Measurements from ENCODE around the gene JAZF1. TPM values are rescaled to one million over a fixed set of nuclear protein-coding genes. Genes with fewer than 3 reads are reported as not detected.

Gene JAZF1
- total and polyA plus RNA-seq, 9 of the 15 experiments (the other 6 are each of a cell fraction or from before 2014, with no cell fraction given): 0.04 to 0.64 (median 0.11) TPM; not detected in 3

- no peak for TF ChIP-seq FOXA1 (IDR thresholded peaks at IDR 0.05; ENCODE audit: borderline replicate concordance)
These were observed 155.7 kb downstream of the JAZF1 start (continued) for GRCh38 chr7:28024786-28025334.

GRCh38 chr7:28020302-28020940 is 160.2 kb downstream of the JAZF1 start:
- in situ Hi-C loops (cut with MboI) (no loop called here), intact Hi-C loops (cut with micrococcal nuclease) (loop anchor here (1.0 to 10.0 kb wide), 4 partner anchors 98 to 824 kb away; no protein-coding TSS in a partner anchor)
- WGBS (ENCODE audit: insufficient coverage, low coverage, missing lambda C conversion rate): under 1% methylated on average over 12 of the region's 12 CpGs
- no peaks in the 10 kb centered on the region for H4K20me1 ChIP-seq (replicated peaks; ENCODE audit: control insufficient read depth, insufficient read depth, low read length)
- CTCF ChIA-PET (ENCODE audit: low intra/inter-chr PET ratio): interaction anchor here (0.6 to 1.2 kb wide), 6 partner anchors 86 to 826 kb away, joined by 3 to 9 read pairs (median 4); no protein-coding TSS in a partner anchor
- no peaks in the 10 kb centered on the region for H3K79me2 ChIP-seq (ENCODE audit: control insufficient read depth, insufficient read depth, low read length)
- ATAC-seq: peak; percentile 97
- H3K9ac ChIP-seq (ENCODE audit: insufficient read depth in 1 of 2, low read depth in 2 of 2, low read length in 2 of 2): no peak overlapping the region
- BruUV-seq (replicated peaks): no TSS peak
- H3K27ac ChIP-seq (ENCODE audit: extremely low read depth, low read depth, low read length): no peak overlapping the region
- H3K27me3 ChIP-seq (ENCODE audit: control insufficient read depth in 2 of 2, insufficient read depth in 2 of 2, low read length in 2 of 2): peaks cover 18 to 30% of the 10 kb centered on the region in 2 experiments; a peak in 4 of 5 replicates
- H3K9me3 ChIP-seq (replicated peaks; ENCODE audit: control insufficient read depth, insufficient read depth, low read depth, low read length): no peaks in the 10 kb centered on the region
- H2AFZ ChIP-seq (ENCODE audit: low read depth, low read length): peak overlapping the region; percentile 37; the same call in 1 of the 2 replicates
- H3K36me3 ChIP-seq (ENCODE audit: control insufficient read depth, insufficient read depth, low read length): no peaks in the 10 kb centered on the region
- no peaks in the 10 kb centered on the region for H3K4me1 ChIP-seq (replicated peaks in 1 of 2; ENCODE audit: control insufficient read depth in 2 of 2, insufficient read depth in 2 of 2, low read length in 2 of 2)
- peak; percentile 98 for FAIRE-seq
- POLR2A ChIA-PET: interaction anchor here (1.0 kb wide), 1 partner anchor 212 kb away, joined by 3 read pairs; no protein-coding TSS in a partner anchor
- H3K4me3 ChIP-seq: no peak overlapping the region
- DNase-seq (ENCODE audit: extremely low read depth in 1 of 4, low spot score in 3 of 4): peak; percentile 75 to 78 (median 77)
- no peak overlapping the region for H3K4me2 ChIP-seq (ENCODE audit: insufficient read depth, low read length)
- H3K9me1 ChIP-seq (ENCODE audit: control insufficient read depth, insufficient read depth, low read length): no peaks in the 10 kb centered on the region
- TF ChIP-seq ZZZ3 (IDR thresholded peaks at IDR 0.05) (no peak), MYC (IDR thresholded peaks at IDR 0.05; ENCODE audit: low read depth, low read length) (no peak), MYC (CRISPR knock-in tag; IDR thresholded peaks at IDR 0.05; ENCODE audit: borderline replicate concordance, low read depth) (no peak), CC2D1A (IDR thresholded peaks at IDR 0.05) (peak; percentile 25; the same call in 1 of the 2 replicates), ZNF282 (CRISPR knock-in tag; IDR thresholded peaks at IDR 0.05) (no peak), JUND (IDR thresholded peaks at IDR 0.05; ENCODE audit: borderline replicate concordance, low read depth, low read length) (peak; percentile 10; the same call in 1 of the 2 replicates), JUND (tag; IDR thresholded peaks at IDR 0.05; ENCODE audit: borderline replicate concordance, low read depth, low read length) (no peak), NR4A1 (CRISPR knock-in tag; IDR thresholded peaks at IDR 0.05) (no peak), NR4A1 (tag; IDR thresholded peaks at IDR 0.05) (no peak), MECOM (CRISPR knock-in tag; IDR thresholded peaks at IDR 0.05) (no peak), ZNF347 (CRISPR knock-in tag; IDR thresholded peaks at IDR 0.05; ENCODE audit: low read depth) (no peak), CREM (IDR thresholded peaks at IDR 0.05; ENCODE audit: low read depth) (peak; percentile 67), SMC3 (conservative IDR thresholded peaks at IDR 0.05; ENCODE audit: insufficient read depth, low read depth, low read length) (peak; percentile 82), TCFL5 (CRISPR knock-in tag; conservative IDR thresholded peaks at IDR 0.05) (no peak), ESRRA (IDR thresholded peaks at IDR 0.05; ENCODE audit: borderline replicate concordance, low read depth) (peak; percentile 40; the same call in 1 of the 2 replicates), DMBX1 (CRISPR knock-in tag; IDR thresholded peaks at IDR 0.05; ENCODE audit: borderline replicate concordance) (no peak), RAD21 (CRISPR knock-in tag; conservative IDR thresholded peaks at IDR 0.05 in 1 of 2, IDR thresholded peaks at IDR 0.05 in 1 of 2) (peak; percentile 81 to 90), SRF (CRISPR knock-in tag; IDR thresholded peaks at IDR 0.05) (no peak), PTTG1 (tag; IDR thresholded peaks at IDR 0.05; ENCODE audit: low read depth) (no peak), STAG1 (CRISPR knock-in tag; IDR thresholded peaks at IDR 0.05; ENCODE audit: borderline replicate concordance) (peak; percentile 83; the same call in 1 of the 2 replicates), NONO (IDR thresholded peaks at IDR 0.05; ENCODE audit: low read depth in 2 of 2, low read length in 1 of 2) (no peak), CEBPB (tag; IDR thresholded peaks at IDR 0.05) (no peak)

Measured in K562 (cell line).